HAP-1 (cell line): Measurements from ENCODE around the gene PPDPF.

Experiments used
- DNase-seq, 2 experiments: peaks; one replicate each; pipeline ENCODE4 v3.0.0-alpha.2; 2016 to 2020; ENCODE audit warnings: low spot score in 2 of 2
- H3K27me3 ChIP-seq: fragments of 250-450 bp; sonication (Bioruptor Pico); 2 replicates; pipeline ENCODE4 v1.5.1; 2020; ENCODE audit warnings: low read depth, mild to moderate bottlenecking, moderate library complexity
- H3K36me3 ChIP-seq: fragments of 250-450 bp; sonication (Bioruptor Pico); replicated peaks from 2 replicates; pipeline ENCODE4 v1.5.1; 2020; ENCODE audit warnings: mild to moderate bottlenecking
- H3K4me1 ChIP-seq: fragments of 250-450 bp; sonication (Bioruptor Pico); 2 replicates; pipeline ENCODE4 v1.5.1; 2020; ENCODE audit warnings: mild to moderate bottlenecking
- H3K4me3 ChIP-seq: fragments of 250-450 bp; sonication (Bioruptor Pico); 2 replicates; pipeline ENCODE4 v1.5.1; 2020; ENCODE audit warnings: mild to moderate bottlenecking, moderate library complexity
- H3K9me3 ChIP-seq: fragments of 250-450 bp; sonication (Bioruptor Pico); 2 replicates; pipeline ENCODE4 v1.5.1; 2020; ENCODE audit warnings: mild to moderate bottlenecking, moderate library complexity
- in situ Hi-C: fragments of 300-500 bp; cut with MboI; formaldehyde crosslinking; loops from 3 replicates; pipeline ENCODE4 v1.14.3; 2020; ENCODE audit warnings: low sequenced_read_pairs, inconsistent platforms, mixed read lengths

PPDPF gene

GRCh38 chr20:63537525-63538203, 17.1 kb downstream of the PPDPF start:
- H3K27me3 ChIP-seq = no peaks in the 10 kb centered on the region
- H3K4me1 ChIP-seq = no peaks in the 10 kb centered on the region
- in situ Hi-C loops = no loop called here
- no peaks in the 10 kb centered on the region for H3K36me3 ChIP-seq
- peak; percentile 76 to 89 for DNase-seq
- H3K9me3 ChIP-seq = no peaks in the 10 kb centered on the region
- H3K4me3 ChIP-seq = peak overlapping the region; percentile 14; the same call in 1 of the 2 replicates

GRCh38 chr20:63538204-63539091, 17.9 kb downstream of the PPDPF start:
- Histone ChIP-seq H3K9me3 (no peaks in the 10 kb centered on the region), H3K36me3 (no peaks in the 10 kb centered on the region), H3K4me1 (no peaks in the 10 kb centered on the region), H3K4me3 (peak overlapping the region; percentile 14; the same call in 1 of the 2 replicates), H3K27me3 (no peaks in the 10 kb centered on the region)
- in situ Hi-C loops = no loop called here
- no peak for DNase-seq

- no peaks in the 10 kb centered on the region for H3K27me3 ChIP-seq
- H3K36me3 ChIP-seq = no peaks in the 10 kb centered on the region
- in situ Hi-C loops = no loop called here
Observed at GRCh38 chr20:63539092-63539430, 18.5 kb downstream of the PPDPF start.

GRCh38 chr20:63539441-63540370, 19.1 kb downstream of the PPDPF start:
- Histone ChIP-seq H3K27me3 (no peaks in the 10 kb centered on the region), H3K36me3 (no peaks in the 10 kb centered on the region), H3K4me1 (no peaks in the 10 kb centered on the region), H3K9me3 (no peaks in the 10 kb centered on the region), H3K4me3 (no peak overlapping the region)
- DNase-seq = no peak
- in situ Hi-C loops = loop anchor here (5.0 kb wide), 1 partner anchor 438 kb away; the partner anchor contains the start of gene SAMD10

More at GRCh38 chr20:63539092-63539430, 18.5 kb downstream of the PPDPF start:
- DNase-seq = no peak
- H3K9me3 ChIP-seq = no peaks in the 10 kb centered on the region
- H3K4me1 ChIP-seq = no peaks in the 10 kb centered on the region
- no peak overlapping the region for H3K4me3 ChIP-seq

DNA sequence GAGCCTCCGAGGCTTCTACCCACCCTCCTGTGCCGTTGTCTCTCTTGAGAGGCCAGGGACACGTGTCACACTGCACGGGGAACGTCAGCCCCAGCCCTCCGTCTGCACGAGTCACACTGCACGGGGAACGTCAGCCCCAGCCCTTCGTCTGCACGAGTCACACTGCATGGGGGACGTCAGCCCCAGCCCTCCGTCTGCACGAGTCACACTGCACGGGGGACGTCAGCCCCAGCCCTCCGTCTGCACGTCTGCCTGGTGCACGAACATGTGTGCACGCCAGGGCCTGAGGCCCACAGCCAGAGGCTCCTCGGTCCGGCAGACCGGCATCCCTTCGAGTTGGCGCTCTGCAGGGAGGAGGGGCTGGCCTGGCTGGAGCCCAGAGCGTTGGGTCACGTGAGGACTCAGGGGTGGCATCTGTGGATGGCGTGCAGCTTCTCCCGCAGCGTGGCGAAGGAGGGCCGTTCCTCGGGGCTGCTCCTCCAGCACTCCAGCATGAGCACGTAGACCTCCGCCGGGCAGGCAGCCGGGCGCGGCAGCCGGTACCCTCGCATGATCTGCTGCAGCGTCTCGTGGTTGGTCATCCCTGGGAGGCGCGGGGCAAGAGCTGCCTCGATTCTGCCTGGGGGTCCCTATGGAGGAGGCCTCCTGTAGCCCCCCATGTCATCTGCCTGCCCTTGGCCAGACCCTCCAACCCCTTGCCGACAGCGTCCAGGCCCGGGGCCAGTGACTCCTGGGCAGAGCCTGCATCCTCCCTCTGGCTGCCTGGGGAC, 20.0 kb downstream of the PPDPF start:
- in situ Hi-C loops = loop anchor here (5.0 kb wide), 1 partner anchor 437 kb away; the partner anchor contains the start of gene SAMD10
- Histone ChIP-seq H3K4me1 (no peaks in the 10 kb centered on the region), H3K4me3 (no peak overlapping the region), H3K9me3 (no peaks in the 10 kb centered on the region), H3K27me3 (peaks cover 3% of the 10 kb centered on the region; the same call in 1 of the 2 replicates), H3K36me3 (no peaks in the 10 kb centered on the region)
- no peak for DNase-seq

GRCh38 chr20:63541371-63541770, 20.8 kb downstream of the PPDPF start:
- Histone ChIP-seq H3K27me3 (peaks cover 3% of the 10 kb centered on the region; the same call in 1 of the 2 replicates), H3K9me3 (no peaks in the 10 kb centered on the region), H3K36me3 (no peaks in the 10 kb centered on the region), H3K4me1 (no peaks in the 10 kb centered on the region), H3K4me3 (no peak overlapping the region)
- no peak for DNase-seq
- in situ Hi-C loops = loop anchor here (5.0 kb wide), 1 partner anchor 436 kb away; the partner anchor contains the start of gene SAMD10

DNA sequence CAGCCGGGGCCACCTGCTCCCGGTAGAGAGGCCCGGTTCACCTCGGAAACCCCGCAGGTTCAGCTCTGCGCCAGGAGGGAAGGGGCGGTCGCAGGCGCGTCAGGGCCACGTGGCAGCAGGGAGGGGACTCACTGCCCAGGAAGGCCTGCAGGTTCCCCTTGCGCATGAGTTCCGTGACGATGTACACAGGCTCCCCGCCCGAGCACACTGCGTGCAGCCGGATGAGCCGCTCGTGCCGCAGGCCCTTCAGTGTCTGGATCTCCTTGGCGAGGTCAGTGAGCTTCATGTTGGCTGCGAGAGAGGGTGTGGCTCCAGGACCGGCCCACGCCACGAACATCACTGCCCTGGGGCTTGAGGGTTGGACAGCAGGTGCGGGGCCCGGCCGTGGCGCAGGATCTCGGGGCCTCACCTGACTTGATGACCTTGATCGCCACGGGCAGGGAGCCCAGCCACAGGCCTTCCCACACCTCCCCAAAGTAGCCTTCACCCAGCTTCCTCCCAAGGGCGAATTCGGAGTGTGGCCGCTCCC, 21.5 kb downstream of the PPDPF start:
- DNase-seq = no peak
- Histone ChIP-seq H3K36me3 (no peaks in the 10 kb centered on the region), H3K4me3 (no peak overlapping the region), H3K27me3 (peaks cover 8% of the 10 kb centered on the region; the same call in 1 of the 2 replicates), H3K9me3 (no peaks in the 10 kb centered on the region), H3K4me1 (no peaks in the 10 kb centered on the region)
- in situ Hi-C loops = loop anchor here (5.0 kb wide), 1 partner anchor 435 kb away; the partner anchor contains the start of gene SAMD10

DNA sequence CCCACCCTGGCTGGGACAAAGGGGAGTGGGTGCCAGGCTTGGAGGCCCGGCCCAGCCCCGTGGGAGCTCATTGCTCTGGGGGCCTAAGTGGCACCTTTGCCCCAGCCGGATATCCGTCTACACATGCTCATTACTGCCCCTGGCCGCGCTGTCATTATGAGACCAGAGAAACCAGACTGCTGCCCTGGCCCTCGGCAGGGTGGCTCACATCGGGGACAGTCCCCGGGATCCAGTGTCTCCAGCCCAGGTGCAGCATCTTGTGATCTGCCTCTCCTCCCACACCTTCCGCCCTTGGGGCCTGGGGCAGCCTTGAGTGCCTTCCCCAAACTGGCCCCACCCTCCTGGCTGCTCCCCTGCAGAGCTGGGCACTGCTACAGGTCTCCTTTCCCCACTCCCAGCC, 22.1 kb downstream of the PPDPF start:
- no peak for DNase-seq
- Histone ChIP-seq H3K9me3 (no peaks in the 10 kb centered on the region), H3K36me3 (no peaks in the 10 kb centered on the region), H3K4me1 (no peaks in the 10 kb centered on the region), H3K4me3 (no peak overlapping the region), H3K27me3 (peaks cover 9% of the 10 kb centered on the region; the same call in 1 of the 2 replicates)
- in situ Hi-C loops = loop anchor here (5.0 kb wide), 1 partner anchor 435 kb away; the partner anchor contains the start of gene SAMD10

DNA sequence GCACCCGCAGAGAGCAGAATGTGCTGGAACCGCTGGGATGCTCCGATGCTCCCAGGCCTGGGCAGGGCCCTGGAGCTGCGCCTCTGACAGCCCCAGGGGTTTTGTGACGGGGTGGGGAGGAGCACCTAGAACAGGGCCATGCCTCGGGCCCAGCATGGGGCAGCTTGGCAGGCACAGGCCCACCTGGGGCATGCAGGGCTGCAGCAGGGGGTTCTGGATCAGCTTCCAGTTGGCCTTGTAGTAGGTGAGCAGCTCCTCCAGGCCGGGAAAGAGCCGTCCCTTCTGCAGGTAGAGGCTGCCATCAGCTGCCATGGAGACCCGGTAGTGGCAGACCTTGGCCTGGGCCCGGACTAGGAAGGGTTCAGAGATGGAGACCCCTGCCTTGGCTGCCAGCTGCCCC, 22.6 kb downstream of the PPDPF start:
- Histone ChIP-seq H3K4me1 (no peaks in the 10 kb centered on the region), H3K4me3 (no peak overlapping the region), H3K36me3 (no peaks in the 10 kb centered on the region), H3K27me3 (peaks cover 9% of the 10 kb centered on the region; the same call in 1 of the 2 replicates), H3K9me3 (no peaks in the 10 kb centered on the region)
- in situ Hi-C loops = loop anchor here (5.0 kb wide), 1 partner anchor 434 kb away; the partner anchor contains the start of gene SAMD10
- no peak for DNase-seq

GRCh38 chr20:63543733-63544132, 23.2 kb downstream of the PPDPF start:
- H3K9me3 ChIP-seq = no peaks in the 10 kb centered on the region
- in situ Hi-C loops = loop anchor here (5.0 kb wide), 1 partner anchor 434 kb away; the partner anchor contains the start of gene SAMD10
- peaks cover 9% of the 10 kb centered on the region; the same call in 1 of the 2 replicates for H3K27me3 ChIP-seq
- no peaks in the 10 kb centered on the region for H3K4me1 ChIP-seq
- no peaks in the 10 kb centered on the region for H3K36me3 ChIP-seq
- no peak overlapping the region for H3K4me3 ChIP-seq
- no peak for DNase-seq

DNA sequence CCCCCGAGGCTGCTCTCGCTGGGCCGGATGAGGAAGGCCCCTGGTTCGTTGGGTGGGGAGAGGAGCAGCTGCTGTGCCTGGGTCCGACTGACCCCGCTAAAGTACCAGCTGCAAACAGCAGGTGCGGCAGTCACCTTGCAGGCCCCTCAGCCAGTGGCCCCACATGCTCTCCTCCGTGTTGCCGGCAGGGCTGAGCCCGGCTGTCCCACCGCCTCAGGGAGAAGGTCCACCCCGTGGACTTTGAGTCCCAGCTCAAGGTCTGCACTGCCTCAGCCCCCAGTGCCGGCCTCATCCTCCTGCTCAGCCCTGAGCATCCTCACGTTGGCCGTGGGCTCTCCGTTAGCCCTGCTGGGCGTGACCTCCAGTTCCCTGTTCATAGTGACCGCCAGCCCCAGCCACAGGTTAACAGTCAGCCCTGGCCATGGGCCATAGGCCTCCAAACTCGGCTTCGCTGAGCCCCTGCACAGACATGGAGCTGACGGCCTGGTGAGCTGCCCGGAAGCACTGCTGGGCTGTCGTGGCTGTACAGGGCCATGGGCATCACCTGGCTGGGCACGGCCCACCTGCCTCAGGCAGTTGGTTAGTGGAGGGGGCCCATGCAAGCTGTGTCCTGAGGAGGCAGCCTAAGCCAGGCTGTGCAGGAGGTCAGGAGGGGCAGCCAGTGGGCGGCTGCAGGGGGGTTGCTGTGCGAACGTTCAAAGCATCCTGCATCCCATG, 23.8 kb downstream of the PPDPF start:
- H3K9me3 ChIP-seq = no peaks in the 10 kb centered on the region
- no peaks in the 10 kb centered on the region for H3K4me1 ChIP-seq
- no peaks in the 10 kb centered on the region for H3K36me3 ChIP-seq
- DNase-seq = no peak
- H3K4me3 ChIP-seq = no peak overlapping the region
- peaks cover 9% of the 10 kb centered on the region; the same call in 1 of the 2 replicates for H3K27me3 ChIP-seq
- in situ Hi-C loops = loop anchor here (5.0 kb wide), 1 partner anchor 433 kb away; the partner anchor contains the start of gene SAMD10
